ENCODE measurements around the gene LY9.

DNA sequence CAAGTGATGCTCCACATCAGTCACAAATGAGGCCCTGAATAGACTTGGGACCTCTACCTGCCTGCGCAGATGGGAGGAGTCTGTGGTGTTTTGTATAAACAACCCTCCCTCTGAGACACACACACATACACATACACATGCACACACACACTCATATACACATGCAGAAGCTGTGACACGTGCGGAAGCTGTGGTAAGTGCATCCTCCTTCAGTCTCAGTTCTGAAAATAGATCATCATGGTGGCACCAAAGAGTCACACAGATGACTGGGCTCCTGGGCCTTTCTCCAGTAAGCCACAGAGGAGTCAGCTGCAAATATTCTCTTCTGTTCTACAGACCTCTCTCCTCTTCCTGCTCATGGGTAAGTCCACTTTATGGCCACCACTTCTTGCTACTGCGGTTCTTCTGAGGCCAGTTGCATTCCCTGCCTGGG is at the start of gene LY9:
- TF ChIP-seq, protein P1, sequence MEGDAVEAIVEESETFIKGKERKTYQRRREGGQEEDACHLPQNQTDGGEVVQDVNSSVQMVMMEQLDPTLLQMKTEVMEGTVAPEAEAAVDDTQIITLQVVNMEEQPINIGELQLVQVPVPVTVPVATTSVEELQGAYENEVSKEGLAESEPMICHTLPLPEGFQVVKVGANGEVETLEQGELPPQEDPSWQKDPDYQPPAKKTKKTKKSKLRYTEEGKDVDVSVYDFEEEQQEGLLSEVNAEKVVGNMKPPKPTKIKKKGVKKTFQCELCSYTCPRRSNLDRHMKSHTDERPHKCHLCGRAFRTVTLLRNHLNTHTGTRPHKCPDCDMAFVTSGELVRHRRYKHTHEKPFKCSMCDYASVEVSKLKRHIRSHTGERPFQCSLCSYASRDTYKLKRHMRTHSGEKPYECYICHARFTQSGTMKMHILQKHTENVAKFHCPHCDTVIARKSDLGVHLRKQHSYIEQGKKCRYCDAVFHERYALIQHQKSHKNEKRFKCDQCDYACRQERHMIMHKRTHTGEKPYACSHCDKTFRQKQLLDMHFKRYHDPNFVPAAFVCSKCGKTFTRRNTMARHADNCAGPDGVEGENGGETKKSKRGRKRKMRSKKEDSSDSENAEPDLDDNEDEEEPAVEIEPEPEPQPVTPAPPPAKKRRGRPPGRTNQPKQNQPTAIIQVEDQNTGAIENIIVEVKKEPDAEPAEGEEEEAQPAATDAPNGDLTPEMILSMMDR (IDR thresholded peaks at IDR 0.05), result no peak
- no peak for TF ChIP-seq POLR2A (IDR thresholded peaks at IDR 0.05)

All from testis (tissue), 2 donors.